GM08714 (cell line): Measurements from ENCODE around the gene CASD1.

Source experiments
- H3K4me3 ChIP-seq: fragments of 200-500 bp; sonication (Bioruptor generic); 2 replicates; pipeline ENCODE4 v1.5.1; 2014; ENCODE audit warnings: mild to moderate bottlenecking, low read length, inconsistent platforms
- ZNF274 ChIP-seq: IDR thresholded peaks from 2 replicates; pipeline ENCODE4 v1.6.1; 2012; ENCODE audit warnings: mild to moderate bottlenecking, low read depth, low read length

Gene CASD1

DNA sequence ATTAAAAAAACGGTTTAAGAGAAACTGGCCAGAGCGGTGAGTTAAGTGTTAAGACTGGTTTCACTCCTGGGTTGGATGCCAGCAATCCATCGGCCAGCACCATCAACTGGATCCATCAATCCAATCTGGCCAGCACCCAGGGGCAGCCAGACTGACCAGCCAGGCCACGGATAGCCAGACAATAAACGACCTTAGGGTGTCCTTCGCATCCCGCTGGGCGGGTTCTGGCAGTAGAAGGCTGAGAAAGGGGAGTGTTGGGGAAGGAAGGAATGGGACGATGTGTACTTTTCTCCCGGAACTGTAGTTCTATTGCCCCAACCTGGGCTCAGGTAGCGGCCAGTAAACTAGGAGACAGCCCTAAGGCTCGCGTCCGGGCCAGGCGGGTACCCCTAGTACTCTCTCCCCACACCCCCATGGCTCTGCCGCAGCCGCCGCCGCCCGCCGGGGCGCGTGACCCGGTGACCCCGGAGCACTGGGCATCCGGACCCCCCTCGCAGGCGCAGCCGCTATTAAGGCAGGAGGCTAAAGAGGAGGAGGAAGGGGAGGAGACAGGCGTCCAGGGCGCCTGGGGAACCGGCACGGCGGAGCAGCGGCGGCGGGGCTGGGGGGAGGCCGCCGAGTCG is at the start of gene CASD1:
TSS of gene CASD1 (plus strand) at position 546 of the 623 bp plus-strand sequence. CDS start 276 bp downstream, outside the sequence.
- TF ChIP-seq ZNF274 = no peak
- peak within 1 kb of the TSS; percentile 85 for H3K4me3 ChIP-seq

DNA sequence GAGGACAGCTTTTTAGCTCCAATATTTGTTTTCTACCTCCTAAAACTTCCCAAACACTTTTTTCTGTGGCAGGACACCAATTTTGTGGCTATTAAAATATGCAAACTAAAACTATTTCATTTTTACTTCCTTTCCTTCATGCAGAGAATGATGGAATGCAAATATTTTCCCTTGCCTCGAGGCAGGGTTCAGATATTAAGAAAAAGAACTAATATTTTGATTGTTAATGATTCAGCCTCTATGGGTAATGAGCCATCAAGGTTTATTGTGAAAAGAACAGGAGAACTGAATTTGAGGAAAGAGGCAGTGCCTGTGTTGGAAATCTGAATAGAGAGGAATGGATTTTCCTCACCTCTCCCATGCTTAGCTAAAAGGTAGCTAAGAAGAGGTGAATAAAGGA is 43.1 kb upstream of the CASD1 start:
- H3K4me3 ChIP-seq = no peak overlapping the region
- TF ChIP-seq ZNF274 = no peak

DNA sequence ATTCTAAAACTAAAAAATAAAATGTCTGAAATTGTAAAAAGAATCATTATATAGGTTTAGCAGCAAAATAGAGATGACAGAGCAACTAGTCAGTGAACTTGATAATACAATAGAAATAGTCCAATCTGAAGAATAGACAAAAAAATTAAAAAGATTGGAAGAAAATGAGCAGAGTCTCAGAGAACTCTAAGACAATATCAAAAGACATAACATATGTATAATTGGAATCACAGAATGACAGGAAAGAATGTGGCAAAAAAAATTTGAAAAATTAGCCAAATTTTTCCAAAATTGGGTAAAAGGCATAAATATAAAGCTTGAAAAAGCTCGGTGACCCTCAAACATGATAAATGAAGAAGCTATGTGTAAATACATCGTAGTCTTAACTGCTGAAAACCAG is 38.0 kb upstream of the CASD1 start:
- H3K4me3 ChIP-seq = no peak overlapping the region
- TF ChIP-seq ZNF274 = no peak

DNA sequence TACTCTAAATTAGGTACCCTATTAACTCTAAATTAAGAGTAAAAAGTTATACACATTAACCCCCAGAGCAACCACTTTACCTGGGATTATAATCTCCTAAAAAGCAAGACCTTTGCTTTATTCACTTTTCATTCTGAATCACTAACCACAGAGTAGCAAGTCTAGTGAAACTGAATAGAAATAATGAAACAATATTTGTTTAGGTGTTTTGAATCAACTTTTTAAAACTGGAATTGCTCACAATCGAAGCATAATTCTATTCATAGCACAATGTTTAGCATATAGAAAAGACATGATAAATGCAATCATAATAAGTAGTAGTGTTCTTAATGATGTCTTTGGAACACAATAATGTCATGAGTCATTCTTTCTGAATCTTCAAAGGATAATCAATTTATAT is 37.0 kb upstream of the CASD1 start:
- H3K4me3 ChIP-seq = no peak overlapping the region
- no peak for TF ChIP-seq ZNF274

DNA sequence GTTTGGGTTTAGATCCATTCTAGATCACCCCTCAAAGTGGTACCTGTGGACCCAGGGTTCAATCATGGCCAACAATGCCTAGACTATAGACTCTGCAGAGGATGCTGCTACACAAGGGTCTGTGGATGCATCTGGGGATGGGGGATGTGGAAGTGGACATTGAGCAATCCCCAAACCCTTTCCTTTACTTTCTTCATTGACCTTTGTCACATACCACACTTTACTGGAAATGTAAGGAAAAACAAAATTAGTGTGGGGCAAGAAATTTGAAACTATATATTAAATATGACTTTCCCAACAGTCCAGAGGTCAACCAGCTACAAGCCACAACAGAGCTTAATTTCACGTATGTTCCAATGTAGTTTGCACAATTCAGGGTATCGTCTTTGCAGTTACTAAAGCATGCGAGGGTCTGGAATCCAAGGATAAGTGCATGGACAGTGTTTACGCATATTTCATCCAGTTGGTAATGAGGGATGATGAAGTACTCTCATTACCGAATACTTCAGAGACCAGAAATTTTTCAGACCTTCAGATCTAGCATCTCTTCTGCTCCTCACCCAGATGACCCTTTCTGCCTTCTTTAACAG is 33.3 kb upstream of the CASD1 start:
- TF ChIP-seq ZNF274 = no peak
- no peak overlapping the region for H3K4me3 ChIP-seq

DNA sequence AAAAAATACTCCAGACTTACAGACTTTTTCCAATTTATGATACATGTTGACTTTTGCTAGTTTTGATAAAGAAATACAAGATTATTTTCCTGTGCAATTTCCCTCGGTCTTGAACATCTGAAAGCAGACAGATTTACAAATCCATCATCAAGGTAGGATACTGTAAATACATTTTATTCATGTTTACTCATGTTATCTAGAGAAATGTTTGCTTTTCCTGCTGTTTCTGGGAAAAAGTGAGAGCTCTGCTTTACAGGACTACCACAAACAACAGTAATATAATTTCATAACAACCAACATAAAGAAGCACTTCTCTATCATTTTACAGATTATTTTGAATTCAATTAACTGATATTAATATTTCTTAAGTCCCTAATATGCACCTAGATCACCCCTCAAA is 31.7 kb upstream of the CASD1 start:
- H3K4me3 ChIP-seq = no peak overlapping the region
- no peak for TF ChIP-seq ZNF274

DNA sequence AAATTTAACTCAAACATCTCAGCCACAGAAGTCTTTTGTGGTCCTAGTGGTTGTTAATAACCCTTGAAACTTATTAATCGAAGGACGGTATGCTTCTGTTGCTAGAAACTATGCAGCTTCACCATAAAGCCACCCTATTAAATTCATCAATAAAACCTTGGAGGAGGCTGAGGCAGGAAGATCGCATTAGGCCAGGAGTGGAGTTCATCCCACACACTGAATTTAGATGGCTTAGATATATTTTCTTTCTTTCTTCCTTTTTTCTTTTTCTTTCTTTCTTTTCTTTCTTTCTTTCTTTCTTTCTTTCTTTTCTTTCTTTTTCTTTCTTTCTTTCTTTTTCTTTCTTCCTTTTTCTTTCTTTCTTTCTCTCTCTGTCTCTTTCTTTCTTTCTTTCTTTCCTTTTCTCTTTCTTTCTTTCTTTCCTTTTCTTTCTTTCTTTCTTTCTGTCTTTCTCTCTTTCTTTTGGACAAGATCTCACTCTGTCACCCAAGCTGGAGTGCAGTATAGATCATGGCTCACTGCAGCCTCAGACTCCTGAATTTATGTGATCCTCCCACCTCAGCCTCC is 30.9 kb upstream of the CASD1 start:
- no peak for TF ChIP-seq ZNF274

DNA sequence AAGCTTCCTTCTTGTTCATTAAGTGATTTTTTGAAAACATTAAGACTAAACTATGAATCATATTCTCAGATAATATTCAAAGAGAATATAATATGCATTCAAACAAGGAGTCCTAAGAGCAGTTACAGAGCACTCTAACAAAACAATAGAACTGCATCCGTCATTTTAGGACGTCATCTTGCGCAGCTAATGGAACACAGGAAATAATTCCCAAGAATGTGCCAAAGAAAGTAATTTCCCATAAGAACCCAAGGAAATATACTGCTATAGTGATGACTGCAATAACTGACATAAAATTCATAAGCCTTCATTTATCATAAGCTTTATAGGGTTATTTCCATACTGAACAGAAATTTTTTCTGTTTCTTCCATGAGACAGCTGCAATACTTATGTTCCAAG is 28.3 kb upstream of the CASD1 start:
- TF ChIP-seq ZNF274 = no peak
- no peak overlapping the region for H3K4me3 ChIP-seq

More for the DNA sequence above, 30.9 kb upstream of the CASD1 start:
- no peak overlapping the region for H3K4me3 ChIP-seq

DNA sequence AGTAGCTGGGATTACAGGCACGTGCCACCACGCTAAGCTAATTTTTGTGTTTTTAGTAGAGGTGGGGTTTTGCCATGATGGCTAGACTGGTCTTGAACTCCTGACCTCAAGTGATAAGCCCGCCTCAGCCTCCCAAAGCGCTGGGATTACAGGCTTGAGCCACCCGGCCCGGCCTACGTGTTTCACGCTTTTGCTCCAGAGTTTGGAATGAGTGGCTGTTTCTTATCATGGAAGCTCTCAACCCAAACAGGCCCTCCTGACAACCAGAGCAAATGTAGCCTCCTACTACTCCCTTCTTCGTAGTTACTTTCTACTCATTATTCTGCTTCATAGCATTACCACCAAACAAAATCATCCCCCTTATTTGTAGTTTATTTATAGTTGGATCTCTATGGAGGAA is 26.8 kb upstream of the CASD1 start:
- no peak overlapping the region for H3K4me3 ChIP-seq
- TF ChIP-seq ZNF274 = no peak

DNA sequence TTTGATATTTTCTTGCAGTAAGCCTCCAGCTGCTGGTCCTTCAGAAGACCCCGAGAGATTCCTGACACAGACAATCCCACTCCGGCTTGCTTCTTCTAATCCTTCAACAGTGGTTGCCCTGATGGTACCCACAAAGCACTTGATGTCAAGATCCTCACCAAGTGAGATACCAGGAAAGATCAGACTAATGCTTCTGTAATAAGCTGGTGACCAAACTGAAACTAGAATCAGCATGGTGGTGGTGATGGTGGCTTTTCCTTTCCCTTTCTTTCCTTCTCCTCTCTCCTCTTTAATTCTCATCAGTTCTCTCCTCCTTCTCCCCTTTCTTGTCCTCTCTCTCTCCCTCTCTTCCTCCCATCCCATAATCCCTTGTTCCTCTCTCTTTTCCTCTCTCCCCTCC is 25.8 kb upstream of the CASD1 start:
- H3K4me3 ChIP-seq = no peak overlapping the region
- no peak for TF ChIP-seq ZNF274

GRCh38 chr7:94486216-94486615 is 23.4 kb upstream of the CASD1 start:
- H3K4me3 ChIP-seq = no peak overlapping the region
- TF ChIP-seq ZNF274 = no peak

DNA sequence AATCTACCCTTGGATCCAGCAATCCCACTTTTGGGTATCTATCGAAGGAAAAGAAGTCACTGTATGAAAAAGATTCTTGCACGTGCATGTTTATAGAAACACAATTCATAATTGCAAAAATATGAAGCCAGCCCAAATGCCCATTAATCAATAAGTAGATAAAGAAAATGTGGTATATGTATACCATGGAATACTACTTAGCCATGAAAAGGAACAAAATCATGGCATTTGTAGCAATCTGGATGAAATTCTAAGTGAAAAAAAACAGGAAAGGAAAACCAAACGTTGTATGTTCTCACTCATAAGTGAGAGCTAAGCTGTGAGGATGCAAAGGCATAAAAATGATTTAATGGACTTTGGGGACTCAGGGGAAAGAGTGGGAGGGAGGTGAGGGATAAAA is 18.2 kb upstream of the CASD1 start:
- TF ChIP-seq ZNF274 = no peak
- no peak overlapping the region for H3K4me3 ChIP-seq

DNA sequence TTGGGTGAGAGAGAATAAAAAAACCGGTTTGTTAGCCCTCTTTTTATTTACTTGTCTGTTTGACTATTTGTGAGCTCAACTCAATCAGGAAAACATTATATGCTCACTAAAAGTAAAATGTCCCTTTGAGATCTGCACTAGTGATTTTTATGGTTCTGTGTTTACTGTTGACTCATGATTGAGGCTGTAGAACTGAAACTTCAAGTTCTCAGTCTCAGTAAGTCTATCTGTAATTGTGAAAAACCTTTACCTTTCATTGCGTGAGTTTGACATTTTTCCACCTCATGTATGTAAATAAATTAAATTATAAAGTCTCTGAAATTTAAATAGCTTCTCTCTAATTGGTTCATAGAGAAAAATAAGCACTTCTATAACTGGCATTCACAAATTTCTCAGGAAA is 17.0 kb upstream of the CASD1 start:
- no peak for TF ChIP-seq ZNF274

DNA sequence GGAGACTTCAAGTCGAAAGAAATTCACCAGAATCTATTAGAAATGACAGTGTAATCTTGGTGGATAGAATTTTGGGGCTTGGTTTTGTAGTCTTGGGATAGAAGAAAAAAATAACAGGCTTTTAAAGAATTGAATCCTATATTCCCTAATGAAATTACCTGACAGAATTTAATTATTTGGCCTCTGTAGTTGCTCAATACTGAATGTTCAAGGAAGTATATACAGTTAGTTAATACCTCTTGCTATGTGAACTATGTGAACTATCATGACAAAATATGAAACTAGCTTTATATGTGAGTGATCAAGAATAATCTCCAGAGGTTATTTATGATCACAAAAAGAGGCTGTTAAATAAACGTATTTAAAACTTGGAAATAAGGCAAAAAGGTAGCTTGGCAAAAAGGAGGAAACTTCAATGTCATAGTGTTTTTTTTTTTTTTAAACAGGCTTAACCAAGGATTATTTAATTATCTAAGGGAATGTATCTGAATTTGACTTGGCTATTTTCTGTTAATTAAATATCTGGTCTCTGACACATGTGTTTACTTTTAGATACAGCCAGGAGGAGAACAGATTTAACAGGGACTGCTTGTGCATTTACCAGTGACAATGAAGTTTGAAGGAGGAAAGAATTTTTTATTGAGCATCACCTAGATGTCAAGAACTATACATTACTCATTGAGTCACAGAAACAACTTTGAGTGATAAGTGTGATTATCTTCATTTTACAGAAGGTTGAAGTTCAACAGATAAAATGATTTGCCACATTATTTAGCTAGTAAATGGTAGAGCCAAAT is 11.5 kb upstream of the CASD1 start:
- no peak for TF ChIP-seq ZNF274
- no peak overlapping the region for H3K4me3 ChIP-seq

More for the DNA sequence above, 17.0 kb upstream of the CASD1 start:
- no peak overlapping the region for H3K4me3 ChIP-seq

- TF ChIP-seq ZNF274 = no peak
- H3K4me3 ChIP-seq = no peak overlapping the region
These were observed 10.7 kb upstream of the CASD1 start for GRCh38 chr7:94498918-94499317.
